Measurements from ENCODE around the gene PTGES3. TPM values are rescaled to one million over a fixed set of nuclear protein-coding genes. Genes with fewer than 3 reads are reported as not detected.

Gene PTGES3
- polyA plus RNA-seq, 2 of the 4 experiments (the other 2 are of a cell fraction), result 272 to 406 TPM

- ChIA-PET POLR2A (interaction anchor here (0.6 to 3.2 kb wide), 19 partner anchors 9 to 402 kb away, joined by 3 to 72 read pairs (median 4); partner anchors contain the start of genes NAB2, NEMP1, PRIM1 and PTGES3), CTCF (interaction anchor here (0.7 to 2.7 kb wide), 8 partner anchors 9 to 276 kb away, joined by 3 to 8 read pairs (median 5); partner anchors contain the start of genes PRIM1 and RBMS2)
- FAIRE-seq, result no peak
- Histone ChIP-seq H3K9me3 (no peaks in the 10 kb centered on the region), H3K4me1 (peaks cover 29% of the 10 kb centered on the region), H3K4me3 (peak overlapping the region; percentile 99), H3K4me2 (peak overlapping the region; percentile 64), H3K27ac (peak overlapping the region; percentile 96 to 99)
- TF ChIP-seq HDAC2 (IDR thresholded peaks at IDR 0.05) (no peak), ZC3H11A (IDR thresholded peaks at IDR 0.05) (no peak), ELK1 (IDR thresholded peaks at IDR 0.05; ENCODE audit: low read depth, low read length) (no peak), NR3C1 (IDR thresholded peaks at IDR 0.05) (no peak), RCOR1 (IDR thresholded peaks at IDR 0.05; ENCODE audit: low read depth, low read length) (no peak), BCL3 (IDR thresholded peaks at IDR 0.05) (no peak), HEYL (CRISPR knock-in tag; IDR thresholded peaks at IDR 0.05) (no peak), GATA3 (IDR thresholded peaks at IDR 0.05; ENCODE audit: borderline replicate concordance) (no peak), RFX5 (IDR thresholded peaks at IDR 0.05) (no peak), TP53 (CRISPR knock-in tag; IDR thresholded peaks at IDR 0.05) (no peak), ZNF302 (CRISPR knock-in tag; IDR thresholded peaks at IDR 0.05) (no peak), CEBPB (IDR thresholded peaks at IDR 0.05) (no peak), USF2 (IDR thresholded peaks at IDR 0.05) (no peak), HOXA7 (CRISPR knock-in tag; IDR thresholded peaks at IDR 0.05) (no peak), ZSCAN20 (CRISPR knock-in tag; IDR thresholded peaks at IDR 0.05) (no peak), POLR2AphosphoS2 (conservative IDR thresholded peaks at IDR 0.05; ENCODE audit: low read length) (no peak)
- TF ChIP-seq, protein P1, sequence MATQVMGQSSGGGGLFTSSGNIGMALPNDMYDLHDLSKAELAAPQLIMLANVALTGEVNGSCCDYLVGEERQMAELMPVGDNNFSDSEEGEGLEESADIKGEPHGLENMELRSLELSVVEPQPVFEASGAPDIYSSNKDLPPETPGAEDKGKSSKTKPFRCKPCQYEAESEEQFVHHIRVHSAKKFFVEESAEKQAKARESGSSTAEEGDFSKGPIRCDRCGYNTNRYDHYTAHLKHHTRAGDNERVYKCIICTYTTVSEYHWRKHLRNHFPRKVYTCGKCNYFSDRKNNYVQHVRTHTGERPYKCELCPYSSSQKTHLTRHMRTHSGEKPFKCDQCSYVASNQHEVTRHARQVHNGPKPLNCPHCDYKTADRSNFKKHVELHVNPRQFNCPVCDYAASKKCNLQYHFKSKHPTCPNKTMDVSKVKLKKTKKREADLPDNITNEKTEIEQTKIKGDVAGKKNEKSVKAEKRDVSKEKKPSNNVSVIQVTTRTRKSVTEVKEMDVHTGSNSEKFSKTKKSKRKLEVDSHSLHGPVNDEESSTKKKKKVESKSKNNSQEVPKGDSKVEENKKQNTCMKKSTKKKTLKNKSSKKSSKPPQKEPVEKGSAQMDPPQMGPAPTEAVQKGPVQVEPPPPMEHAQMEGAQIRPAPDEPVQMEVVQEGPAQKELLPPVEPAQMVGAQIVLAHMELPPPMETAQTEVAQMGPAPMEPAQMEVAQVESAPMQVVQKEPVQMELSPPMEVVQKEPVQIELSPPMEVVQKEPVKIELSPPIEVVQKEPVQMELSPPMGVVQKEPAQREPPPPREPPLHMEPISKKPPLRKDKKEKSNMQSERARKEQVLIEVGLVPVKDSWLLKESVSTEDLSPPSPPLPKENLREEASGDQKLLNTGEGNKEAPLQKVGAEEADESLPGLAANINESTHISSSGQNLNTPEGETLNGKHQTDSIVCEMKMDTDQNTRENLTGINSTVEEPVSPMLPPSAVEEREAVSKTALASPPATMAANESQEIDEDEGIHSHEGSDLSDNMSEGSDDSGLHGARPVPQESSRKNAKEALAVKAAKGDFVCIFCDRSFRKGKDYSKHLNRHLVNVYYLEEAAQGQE (IDR thresholded peaks at IDR 0.05), result no peak
- ATAC-seq, result no peak
- WGBS (ENCODE audit: missing lambda C conversion rate), result 41% methylated on average over 7 of the region's 7 CpGs
- DNase-seq (ENCODE audit: low read depth in 1 of 2, low spot score in 1 of 2), result no peak
These were observed 37.6 kb upstream of the PTGES3 start for GRCh38 chr12:56725723-56726102.

- WGBS (ENCODE audit: missing lambda C conversion rate), result under 1% methylated on average over 46 of the region's 46 CpGs
- Histone ChIP-seq H3K4me3 (peak within 1 kb of the TSS; percentile 99), H3K9me3 (no peaks in the 10 kb centered on the region), H3K4me2 (peak within 1 kb of the TSS; percentile 85), H3K4me1 (peaks cover 34% of the 10 kb centered on the region), H3K27ac (peak within 1 kb of the TSS; percentile 96 to 99)
- POLR2A ChIA-PET, result interaction anchor here (0.6 to 3.2 kb wide), 20 partner anchors 8 to 402 kb away, joined by 3 to 72 read pairs (median 4); partner anchors contain the start of genes NAB2, NEMP1, PRIM1 and PTGES3
- DNase-seq (ENCODE audit: low read depth in 1 of 2, low spot score in 1 of 2) (peak; percentile 99), ATAC-seq (peak; percentile 97 to 98), FAIRE-seq (peak; percentile 28)
- CTCF ChIA-PET, result interaction anchor here (0.7 to 2.7 kb wide), 6 partner anchors 10 to 263 kb away, joined by 3 to 8 read pairs (median 6); partner anchors contain the start of genes PRIM1 and RBMS2
- TF ChIP-seq HOXB5 (CRISPR knock-in tag; IDR thresholded peaks at IDR 0.05) (no peak), JUNB (IDR thresholded peaks at IDR 0.05) (no peak), ZFP36 (IDR thresholded peaks at IDR 0.05; ENCODE audit: borderline replicate concordance, partially characterized antibody) (no peak), E2F6 (IDR thresholded peaks at IDR 0.05; ENCODE audit: borderline replicate concordance, low read depth) (no peak; the same call in 1 of the 2 replicates), CHD2 (IDR thresholded peaks at IDR 0.05; ENCODE audit: low read length, partially characterized antibody) (peak; percentile 64), CHD4 (IDR thresholded peaks at IDR 0.05; ENCODE audit: borderline replicate concordance) (no peak), FOSB (CRISPR knock-in tag; IDR thresholded peaks at IDR 0.05) (no peak), MAZ (IDR thresholded peaks at IDR 0.05; ENCODE audit: borderline replicate concordance, low read depth, low read length) (peak; percentile 66; the same call in 1 of the 2 replicates), BHLHE40 (IDR thresholded peaks at IDR 0.05; ENCODE audit: low read depth, low read length) (no peak), ATOH8 (CRISPR knock-in tag; IDR thresholded peaks at IDR 0.05; ENCODE audit: low read depth) (no peak)
- TF ChIP-seq, protein P2, sequence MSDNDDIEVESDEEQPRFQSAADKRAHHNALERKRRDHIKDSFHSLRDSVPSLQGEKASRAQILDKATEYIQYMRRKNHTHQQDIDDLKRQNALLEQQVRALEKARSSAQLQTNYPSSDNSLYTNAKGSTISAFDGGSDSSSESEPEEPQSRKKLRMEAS (IDR thresholded peaks at IDR 0.05), result peak; percentile 99
These were observed 37.1 kb upstream of the PTGES3 start, which contains the start of gene NACA for GRCh38 chr12:56724972-56725722. NACA (minus strand) TSS chr12:56725299; CDS start chr12:56724521, 778 bp downstream.

All from A549 (cell line).